Upper lobe of right lung (tissue), 1 donor: ENCODE data around the gene VAV3. TPM values are rescaled to one million over a fixed set of nuclear protein-coding genes. Genes with fewer than 3 reads are reported as not detected.

Experiments
- ATAC-seq: fragments of 200-7000 bp; cut with Tn5 transposase; one replicate; pipeline ENCODE4 v1.9.1; 2020; ENCODE audit warnings: mild to moderate bottlenecking, moderate library complexity
- DNase-seq: peaks from one replicate; pipeline ENCODE4 v3.0.0-alpha.2; 2020
- H3K27ac ChIP-seq: fragments of 200-600 bp; one replicate; pipeline ENCODE4 v1.8.0; 2022
- H3K27me3 ChIP-seq: fragments of 200-600 bp; one replicate; pipeline ENCODE4 v1.8.0; 2022; ENCODE audit warnings: mild to moderate bottlenecking
- H3K36me3 ChIP-seq: fragments of 200-600 bp; one replicate; pipeline ENCODE4 v1.8.0; 2022
- H3K4me1 ChIP-seq: fragments of 200-600 bp; one replicate; pipeline ENCODE4 v1.8.0; 2022
- H3K4me3 ChIP-seq: fragments of 200-600 bp; one replicate; pipeline ENCODE4 v1.8.0; 2022; ENCODE audit warnings: mild to moderate bottlenecking
- H3K9me3 ChIP-seq: fragments of 200-600 bp; one replicate; pipeline ENCODE4 v1.8.0; 2022
- CTCF ChIP-seq: fragments of 200-600 bp; IDR thresholded peaks from one replicate; pipeline ENCODE4 v1.8.0; 2022; ENCODE audit warnings: antibody characterized with exemption
- intact Hi-C: fragments of 100-400 bp; cut with DNase I; formaldehyde crosslinking; loops from one replicate; pipeline ENCODE4 v1.11.0; 2022
- total RNA-seq: library from RNA; stranded (reverse); fragmentation: NEBNext Ultra II Directional; extraction: Animal tissue kit (Norgen Biotek cat#: 25700); gene quantifications from one replicate; pipeline ENCODE4 v1.2.1, GENCODE V29; 2021
- donor health status: DM: no; HTN: yes; CAD: no; lungs with severe emphysema.

Gene VAV3
- total RNA-seq, 1 donor from 2014 or later, result 8.5 TPM

- Histone ChIP-seq H3K27me3 (no peaks in the 10 kb centered on the region), H3K36me3 (no peaks in the 10 kb centered on the region), H3K27ac (no peak overlapping the region), H3K4me1 (no peaks in the 10 kb centered on the region), H3K4me3 (no peak overlapping the region), H3K9me3 (no peaks in the 10 kb centered on the region)
- intact Hi-C loops, result no loop called here
- TF ChIP-seq CTCF, result no peak
- ATAC-seq, result peak; percentile 71
- DNase-seq, result no peak
These were observed 373.9 kb downstream of the VAV3 start for GRCh38 chr1:107590900-107591622.

GRCh38 chr1:107590087-107590486, 374.9 kb downstream of the VAV3 start:
- DNase-seq (no peak), ATAC-seq (no peak)
- Histone ChIP-seq H3K4me1 (no peaks in the 10 kb centered on the region), H3K4me3 (no peak overlapping the region), H3K27me3 (no peaks in the 10 kb centered on the region), H3K9me3 (no peaks in the 10 kb centered on the region), H3K36me3 (no peaks in the 10 kb centered on the region), H3K27ac (no peak overlapping the region)
- TF ChIP-seq CTCF, result no peak
- intact Hi-C loops, result no loop called here

GRCh38 chr1:107588321-107588720, 376.7 kb downstream of the VAV3 start:
- DNase-seq, result no peak
- Histone ChIP-seq H3K4me1 (no peaks in the 10 kb centered on the region), H3K27ac (no peak overlapping the region), H3K27me3 (no peaks in the 10 kb centered on the region), H3K4me3 (no peak overlapping the region), H3K9me3 (no peaks in the 10 kb centered on the region), H3K36me3 (no peaks in the 10 kb centered on the region)
- no peak for TF ChIP-seq CTCF
- no peak for ATAC-seq
- intact Hi-C loops, result no loop called here

- intact Hi-C loops, result no loop called here
- DNase-seq (no peak), ATAC-seq (no peak)
- TF ChIP-seq CTCF, result no peak
- Histone ChIP-seq H3K4me3 (no peak overlapping the region), H3K36me3 (no peaks in the 10 kb centered on the region), H3K9me3 (no peaks in the 10 kb centered on the region), H3K27ac (no peak overlapping the region), H3K4me1 (no peaks in the 10 kb centered on the region), H3K27me3 (no peaks in the 10 kb centered on the region)
These were observed 389.8 kb downstream of the VAV3 start for GRCh38 chr1:107575226-107575625.

- Histone ChIP-seq H3K4me3 (no peak overlapping the region), H3K9me3 (no peaks in the 10 kb centered on the region), H3K4me1 (no peaks in the 10 kb centered on the region), H3K27ac (no peak overlapping the region), H3K27me3 (no peaks in the 10 kb centered on the region), H3K36me3 (no peaks in the 10 kb centered on the region)
- intact Hi-C loops, result no loop called here
- ATAC-seq (no peak), DNase-seq (no peak)
- no peak for TF ChIP-seq CTCF
These were observed 390.9 kb downstream of the VAV3 start for GRCh38 chr1:107574044-107574443.
